Thyroid gland (tissue), 4 donors: Measurements from ENCODE around the gene MN1. TPM values are rescaled to one million over a fixed set of nuclear protein-coding genes. Genes with fewer than 3 reads are reported as not detected.

Experiments
- DNase-seq, 2 donors: peaks; one replicate each; pipeline ENCODE4 v3.0.0-alpha.2; 2019
- H3K27ac ChIP-seq, 3 donors: fragments of 200-600 bp; sonication (generic); 1 replicate in 2 of 3; 2 replicates in 1 of 3; pipeline ENCODE4 v1.5.1; 2016 to 2019; ENCODE audit warnings: mild to moderate bottlenecking in 1 of 3, moderate library complexity in 1 of 3
- H3K27me3 ChIP-seq: fragments of 200-600 bp; sonication (generic); one replicate; pipeline ENCODE4 v1.5.1; 2019
- H3K36me3 ChIP-seq, 2 donors: fragments of 200-600 bp; sonication (generic); one replicate each; pipeline ENCODE4 v1.5.1; 2016 to 2019
- H3K4me1 ChIP-seq, 2 donors: fragments of 200-600 bp; sonication (generic); one replicate each; pipeline ENCODE4 v1.5.1; 2017 to 2019
- H3K4me3 ChIP-seq, 3 donors: fragments of 200-600 bp; sonication (generic); replicated peaks in 1 of 3; 1 replicate in 2 of 3; 2 replicates in 1 of 3; pipeline ENCODE4 v1.5.1; 2016; ENCODE audit warnings: mild to moderate bottlenecking in 1 of 3
- H3K9me3 ChIP-seq: fragments of 200-600 bp; sonication (generic); one replicate; pipeline ENCODE4 v1.5.1; 2017
- POLR2A ChIP-seq, 2 donors: fragments of 450-650 bp; IDR thresholded peaks; one replicate each; pipeline ENCODE4 v1.6.1; 2017; ENCODE audit warnings: antibody characterized with exemption in 2 of 2, mild to moderate bottlenecking in 2 of 2, moderate library complexity in 1 of 2
- WGBS, 2 donors: methylation state at CpG; one replicate each; pipeline ENCODE4 v1.1.5; 2017; 5-methylcytosine and 5-hydroxymethylcytosine counted together
- intact Hi-C: fragments of 100-400 bp; cut with DNase I; formaldehyde crosslinking; loops from one replicate; pipeline ENCODE4 v1.15.1; 2023
- total RNA-seq, 4 donors: library from RNA; depleted of rRNA; stranded (reverse); fragments of >200 nt; gene quantifications; one replicate each; pipeline ENCODE4 v1.2.3, GENCODE V29; 2016
- TF ChIP-seq, protein P1 (sequence below), 6 experiments: fragments of 200-600 bp in 3 of 6; fragments of 450-650 bp in 3 of 6; sonication (generic) in 3 of 6; IDR thresholded peaks; one replicate each; pipeline ENCODE4 v1.5.1; 2016 to 2019; ENCODE audit warnings: antibody characterized with exemption in 6 of 6, mild to moderate bottlenecking in 2 of 6, inconsistent platforms in 1 of 6, moderate library complexity in 1 of 6

Gene MN1
- total RNA-seq, 4 donors from 2014 or later: 2.5 to 4.5 (median 2.9) TPM

DNA sequence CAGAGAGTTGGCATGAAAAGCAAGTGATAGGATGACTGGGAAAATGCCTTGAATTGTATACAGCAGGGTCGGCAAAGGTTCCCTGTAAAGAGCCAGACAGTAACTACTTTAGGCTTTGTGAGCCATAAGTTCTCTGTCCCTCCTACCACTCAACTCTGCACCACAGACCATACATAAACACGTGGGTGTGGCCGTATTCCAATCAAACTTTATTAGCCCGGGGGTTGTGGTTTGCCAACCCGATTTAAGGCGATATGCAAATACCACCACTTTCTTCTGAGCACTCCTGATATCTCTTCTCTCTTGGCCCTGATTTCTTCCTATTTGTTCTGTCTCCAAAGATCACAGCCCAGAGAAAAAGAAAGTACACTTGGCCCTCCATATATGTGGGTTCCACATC is 87.5 kb downstream of the MN1 start:
- 47 to 59% methylated on average over 6 of the region's 6 CpGs for WGBS, 2 donors
- intact Hi-C loops: no loop called here
- DNase-seq: no peak

DNA sequence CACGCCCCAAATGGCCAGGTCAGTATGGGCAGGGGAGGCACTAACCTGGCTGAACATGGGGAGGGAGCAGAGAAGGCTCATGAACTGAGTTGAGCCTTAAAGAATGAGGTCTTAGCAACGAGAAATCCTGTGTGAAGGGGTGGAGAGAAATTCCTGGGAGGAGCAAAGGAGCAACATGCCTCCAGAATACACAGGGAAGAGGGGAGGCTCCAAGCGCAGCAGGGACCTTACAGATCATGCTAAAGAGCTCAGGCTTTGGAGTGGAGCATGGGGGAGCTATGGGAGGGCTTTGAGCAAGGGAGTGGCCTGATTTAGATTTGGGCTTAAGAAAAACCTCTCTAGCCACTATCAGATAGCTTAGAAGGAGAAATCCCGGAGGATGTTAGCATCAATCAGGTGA is 88.1 kb downstream of the MN1 start:
- intact Hi-C loops: no loop called here
- Histone ChIP-seq H3K4me1 (peaks cover 0 to 10% of the 10 kb centered on the region in 2 donors), H3K4me3 (no peak overlapping the region), H3K9me3 (no peaks in the 10 kb centered on the region), H3K27me3 (no peaks in the 10 kb centered on the region), H3K36me3 (no peaks in the 10 kb centered on the region), H3K27ac (no peak overlapping the region)
- no peak for TF ChIP-seq POLR2A (IDR thresholded peaks at IDR 0.05)
- TF ChIP-seq, protein P1, sequence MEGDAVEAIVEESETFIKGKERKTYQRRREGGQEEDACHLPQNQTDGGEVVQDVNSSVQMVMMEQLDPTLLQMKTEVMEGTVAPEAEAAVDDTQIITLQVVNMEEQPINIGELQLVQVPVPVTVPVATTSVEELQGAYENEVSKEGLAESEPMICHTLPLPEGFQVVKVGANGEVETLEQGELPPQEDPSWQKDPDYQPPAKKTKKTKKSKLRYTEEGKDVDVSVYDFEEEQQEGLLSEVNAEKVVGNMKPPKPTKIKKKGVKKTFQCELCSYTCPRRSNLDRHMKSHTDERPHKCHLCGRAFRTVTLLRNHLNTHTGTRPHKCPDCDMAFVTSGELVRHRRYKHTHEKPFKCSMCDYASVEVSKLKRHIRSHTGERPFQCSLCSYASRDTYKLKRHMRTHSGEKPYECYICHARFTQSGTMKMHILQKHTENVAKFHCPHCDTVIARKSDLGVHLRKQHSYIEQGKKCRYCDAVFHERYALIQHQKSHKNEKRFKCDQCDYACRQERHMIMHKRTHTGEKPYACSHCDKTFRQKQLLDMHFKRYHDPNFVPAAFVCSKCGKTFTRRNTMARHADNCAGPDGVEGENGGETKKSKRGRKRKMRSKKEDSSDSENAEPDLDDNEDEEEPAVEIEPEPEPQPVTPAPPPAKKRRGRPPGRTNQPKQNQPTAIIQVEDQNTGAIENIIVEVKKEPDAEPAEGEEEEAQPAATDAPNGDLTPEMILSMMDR (IDR thresholded peaks at IDR 0.05): no peak
- no peak for DNase-seq
- 63 to 84% methylated on average over 4 of the region's 4 CpGs for WGBS, 2 donors

More for the DNA sequence above, 87.5 kb downstream of the MN1 start:
- Histone ChIP-seq H3K27ac (no peak overlapping the region), H3K9me3 (no peaks in the 10 kb centered on the region), H3K27me3 (no peaks in the 10 kb centered on the region), H3K36me3 (no peaks in the 10 kb centered on the region), H3K4me3 (no peak overlapping the region), H3K4me1 (peaks cover 0 to 14% of the 10 kb centered on the region in 2 donors)
- TF ChIP-seq, protein P1 (IDR thresholded peaks at IDR 0.05): no peak
- TF ChIP-seq POLR2A (IDR thresholded peaks at IDR 0.05): no peak

DNA sequence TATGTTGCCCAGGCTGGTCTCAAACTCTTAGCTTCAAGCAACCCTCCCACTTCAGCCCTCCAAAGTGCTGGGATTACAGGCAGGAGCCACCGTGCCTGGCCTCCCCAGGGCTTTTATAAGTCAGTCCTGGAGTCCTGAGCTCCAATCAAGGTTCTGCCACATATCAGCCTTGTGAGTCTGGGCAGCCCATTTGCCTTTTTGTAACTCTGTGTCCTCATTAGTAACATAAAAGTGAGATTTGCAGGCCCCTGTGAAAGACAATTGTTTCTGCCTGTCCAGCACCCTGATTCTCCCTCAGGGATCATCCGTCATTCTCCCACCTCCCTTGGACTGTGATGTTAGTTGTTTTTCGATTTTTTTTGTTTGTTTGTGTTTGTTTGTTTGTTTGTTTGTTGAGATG is 89.8 kb downstream of the MN1 start:
- no peak overlapping the region for H3K4me3 ChIP-seq
- intact Hi-C loops: no loop called here
- H3K36me3 ChIP-seq: no peaks in the 10 kb centered on the region
- no peaks in the 10 kb centered on the region for H3K4me1 ChIP-seq
- no peak for DNase-seq
- TF ChIP-seq POLR2A (IDR thresholded peaks at IDR 0.05): no peak
- TF ChIP-seq, protein P1 (IDR thresholded peaks at IDR 0.05): no peak
- H3K27me3 ChIP-seq: no peaks in the 10 kb centered on the region
- no peaks in the 10 kb centered on the region for H3K9me3 ChIP-seq
- 64 to 71% methylated on average over 3 of the region's 3 CpGs for WGBS, 2 donors
- no peak overlapping the region for H3K27ac ChIP-seq

DNA sequence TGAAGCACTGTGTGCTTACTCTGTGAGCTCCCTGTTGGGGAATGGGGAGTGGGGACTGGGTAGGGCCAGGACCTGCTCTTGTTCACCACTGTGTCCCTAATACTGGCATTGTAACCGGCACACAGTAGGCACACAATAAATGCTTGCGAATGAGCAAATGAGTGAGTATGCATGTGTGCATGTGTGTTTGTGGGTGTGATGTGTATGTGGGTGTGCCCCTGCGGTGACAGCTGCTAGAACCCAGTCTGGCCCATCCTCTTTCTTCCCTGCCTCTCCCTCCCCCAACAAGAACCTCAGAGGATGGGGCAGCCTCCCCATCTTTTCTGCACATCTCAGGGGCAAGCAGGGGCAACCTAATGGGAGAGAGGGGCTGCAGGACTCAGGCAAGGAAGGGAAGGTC is 90.5 kb downstream of the MN1 start:
- H3K27me3 ChIP-seq: no peaks in the 10 kb centered on the region
- no peaks in the 10 kb centered on the region for H3K36me3 ChIP-seq
- H3K4me1 ChIP-seq: no peaks in the 10 kb centered on the region
- intact Hi-C loops: no loop called here
- H3K27ac ChIP-seq: no peak overlapping the region
- no peak overlapping the region for H3K4me3 ChIP-seq
- TF ChIP-seq, protein P1 (IDR thresholded peaks at IDR 0.05): no peak
- TF ChIP-seq POLR2A (IDR thresholded peaks at IDR 0.05): no peak
- H3K9me3 ChIP-seq: no peaks in the 10 kb centered on the region
- 96 to 98% methylated on average over 3 of the region's 3 CpGs for WGBS, 2 donors
- no peak for DNase-seq

DNA sequence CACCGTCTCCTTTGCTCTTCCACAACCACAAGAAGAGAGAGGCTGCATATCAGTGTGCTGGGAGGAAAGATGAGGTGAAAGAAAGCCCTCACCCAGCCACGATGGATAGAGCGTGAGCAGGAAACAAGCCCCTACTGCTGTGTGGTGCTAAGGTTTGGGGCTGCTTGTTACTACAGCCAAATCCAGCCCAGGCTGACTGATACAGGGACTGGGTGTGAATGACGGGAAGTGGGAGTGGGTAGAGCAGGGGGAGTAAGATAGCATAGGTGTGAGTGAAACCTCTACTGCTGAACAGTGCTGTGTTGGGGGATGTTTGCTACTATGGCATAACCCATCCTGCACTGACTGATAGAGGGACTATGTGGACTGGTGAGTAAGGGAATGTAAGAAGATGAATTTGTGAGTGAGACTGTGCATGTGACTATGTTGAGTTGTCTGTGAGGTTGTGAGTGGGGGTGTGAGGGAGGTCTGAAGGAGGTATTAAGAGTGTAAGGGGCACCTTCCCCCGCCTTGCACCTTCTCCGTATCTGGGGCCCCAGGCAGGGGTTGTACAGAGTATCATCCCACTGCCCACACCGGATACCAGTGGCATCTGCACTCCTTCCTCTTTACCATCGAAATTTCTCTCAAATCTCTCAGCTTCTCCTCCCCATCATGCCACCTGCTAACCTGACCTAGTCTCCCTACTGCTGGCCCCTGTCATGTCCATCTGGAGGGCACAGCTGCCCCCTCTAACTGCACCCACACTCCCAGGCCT is 91.5 kb downstream of the MN1 start:
- Histone ChIP-seq H3K27me3 (no peaks in the 10 kb centered on the region), H3K36me3 (no peaks in the 10 kb centered on the region), H3K4me1 (no peaks in the 10 kb centered on the region), H3K27ac (no peak overlapping the region), H3K4me3 (no peak overlapping the region), H3K9me3 (no peaks in the 10 kb centered on the region)
- DNase-seq: no peak
- intact Hi-C loops: no loop called here
- TF ChIP-seq, protein P1 (IDR thresholded peaks at IDR 0.05): no peak
- no peak for TF ChIP-seq POLR2A (IDR thresholded peaks at IDR 0.05)
- WGBS, 2 donors: 84 to 86% methylated on average over 8 of the region's 8 CpGs
